SH-SY5Y (cell line): ENCODE data around the gene PRKG1.

Source experiments
- GATA2 ChIP-seq: IDR thresholded peaks from 2 replicates; pipeline ENCODE4 v1.6.1; 2011; ENCODE audit warnings: mild to moderate bottlenecking, low read depth, low read length
- GATA3 ChIP-seq: IDR thresholded peaks from 2 replicates; pipeline ENCODE4 v1.6.1; 2011; ENCODE audit warnings: low read depth, mild to moderate bottlenecking, low read length, moderate library complexity

Gene PRKG1

DNA sequence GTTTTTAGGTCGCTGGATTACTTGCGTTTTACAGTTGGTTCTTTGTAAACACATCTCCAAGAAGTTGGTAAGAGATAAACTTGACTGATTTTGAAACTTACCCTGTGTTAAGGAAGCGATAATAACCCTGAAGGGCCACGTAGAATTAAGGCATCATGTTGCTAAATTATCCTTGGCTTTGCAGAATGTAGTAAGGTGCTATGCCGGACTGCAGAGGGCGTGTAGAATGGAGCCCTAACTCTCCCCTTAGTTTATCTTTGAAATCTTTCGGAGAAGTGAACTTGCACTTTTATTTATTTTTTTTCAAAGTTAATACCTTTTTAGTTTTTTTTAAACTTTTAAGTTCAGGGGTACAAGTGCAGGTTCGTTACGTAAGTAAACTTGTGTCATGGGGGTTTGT is 1031.0 kb downstream of the PRKG1 start:
- TF ChIP-seq GATA3 (no peak), GATA2 (no peak)

DNA sequence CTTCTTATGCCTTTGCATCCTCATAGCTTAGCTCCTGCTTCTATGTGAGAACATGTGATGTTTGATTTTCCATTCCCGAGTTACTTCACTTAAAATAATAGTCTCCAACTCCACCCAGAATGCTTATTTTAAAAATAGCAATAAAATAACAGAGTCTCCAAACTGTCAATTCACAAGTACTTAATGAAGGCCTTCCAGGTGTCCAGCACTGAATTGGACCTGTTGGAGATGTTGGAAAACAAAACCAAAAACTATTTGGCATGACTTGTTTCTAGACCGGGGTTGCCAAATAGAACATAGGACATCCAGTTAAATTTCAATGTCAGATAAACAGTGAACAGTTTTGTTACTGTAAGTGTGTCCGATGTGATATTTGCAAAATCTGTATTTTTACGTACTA is 1031.7 kb downstream of the PRKG1 start:
- TF ChIP-seq GATA3: no peak
- no peak for TF ChIP-seq GATA2

DNA sequence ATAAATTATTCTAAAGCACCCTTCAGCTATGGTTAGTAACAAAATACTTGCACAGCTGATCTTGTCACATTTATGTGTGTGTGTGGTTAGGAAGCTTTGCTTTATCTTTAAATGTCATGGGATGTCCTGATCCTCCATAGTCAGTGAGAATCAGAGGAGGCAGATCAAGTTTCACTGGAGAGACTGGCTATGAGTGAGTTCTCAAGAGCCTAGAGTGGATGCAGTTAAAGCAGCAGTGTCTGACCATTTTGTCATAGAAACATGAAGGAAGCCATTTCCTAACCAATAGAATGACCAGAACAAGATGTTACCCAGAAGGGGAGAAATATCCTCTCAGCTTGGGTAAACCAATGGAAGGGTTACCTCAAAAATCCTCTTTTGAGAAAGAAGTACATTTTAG is 1032.6 kb downstream of the PRKG1 start:
- TF ChIP-seq GATA2 (no peak), GATA3 (no peak)

DNA sequence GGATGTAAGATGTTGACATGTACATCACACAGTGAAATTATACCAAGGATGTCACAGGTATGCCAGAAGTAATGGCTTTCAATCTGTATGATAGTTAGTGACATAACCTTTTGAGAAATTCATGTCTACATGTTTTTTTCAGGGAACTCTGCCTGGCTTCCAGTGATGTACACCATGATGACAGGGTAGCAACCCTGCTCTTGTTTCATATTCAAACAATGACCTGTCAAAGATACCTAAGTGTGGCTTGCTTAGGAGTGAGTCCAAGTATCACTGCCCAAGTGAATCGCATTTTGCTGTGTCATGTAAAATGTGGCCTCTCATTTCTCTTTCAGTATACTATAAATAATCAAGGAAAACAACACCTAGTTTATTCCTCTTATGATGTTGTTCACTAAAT is 1033.9 kb downstream of the PRKG1 start:
- TF ChIP-seq GATA2: no peak
- no peak for TF ChIP-seq GATA3

DNA sequence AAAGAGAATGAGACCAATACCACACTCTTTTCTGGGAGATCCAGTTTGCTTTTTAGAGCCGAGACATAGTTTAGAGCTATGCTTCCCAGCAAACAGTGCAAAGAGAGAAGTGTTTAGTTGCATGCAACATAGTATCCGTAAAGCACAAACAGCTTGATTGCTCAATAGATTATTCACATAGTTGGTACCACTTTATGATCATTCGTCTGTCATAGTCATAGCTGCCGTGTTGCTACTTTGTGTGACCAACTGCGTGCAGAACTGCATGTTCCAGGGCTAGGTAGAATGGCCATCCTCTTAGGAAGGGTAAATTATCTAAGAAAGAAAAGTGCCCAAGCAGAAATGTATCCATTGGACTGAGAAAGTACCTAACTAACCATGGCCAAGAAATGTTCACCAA is 1036.3 kb downstream of the PRKG1 start:
- TF ChIP-seq GATA3 (no peak), GATA2 (no peak)

DNA sequence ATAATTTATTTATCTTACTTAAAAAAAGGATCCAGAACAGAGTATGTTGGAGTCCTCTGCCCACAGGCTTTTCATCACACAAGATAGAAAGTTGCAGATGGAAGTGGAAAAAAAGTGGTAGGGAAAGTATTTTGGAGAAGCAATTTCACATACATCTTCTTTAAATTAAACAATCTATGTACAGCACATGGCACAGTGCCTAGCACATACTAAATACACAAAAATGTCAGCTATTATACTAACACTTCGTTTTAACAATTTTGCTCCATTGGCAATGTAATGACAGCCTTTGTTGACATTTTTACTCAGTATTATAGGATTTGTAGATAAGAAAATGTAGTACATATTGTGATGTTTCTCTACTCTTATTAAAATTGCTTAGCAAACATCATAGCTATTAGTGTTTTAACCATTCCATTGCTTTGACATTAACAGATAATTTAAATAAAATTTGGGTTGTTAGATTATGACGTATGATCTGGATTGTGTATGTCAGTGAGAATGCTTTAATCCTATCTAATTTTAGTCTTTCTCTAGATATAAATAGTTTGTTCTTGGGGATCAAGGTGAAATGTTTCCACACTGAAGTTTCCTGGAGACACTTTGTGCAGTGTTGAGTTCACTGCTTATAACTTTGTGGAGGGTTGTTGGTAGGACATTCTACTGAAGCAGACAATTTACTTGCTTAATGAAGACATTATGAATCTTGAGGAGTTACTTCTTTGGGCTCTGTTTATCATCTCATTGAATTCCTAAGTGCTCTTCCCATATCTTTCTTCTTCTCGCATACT is 1037.0 kb downstream of the PRKG1 start:
- TF ChIP-seq GATA2: no peak
- TF ChIP-seq GATA3: no peak

DNA sequence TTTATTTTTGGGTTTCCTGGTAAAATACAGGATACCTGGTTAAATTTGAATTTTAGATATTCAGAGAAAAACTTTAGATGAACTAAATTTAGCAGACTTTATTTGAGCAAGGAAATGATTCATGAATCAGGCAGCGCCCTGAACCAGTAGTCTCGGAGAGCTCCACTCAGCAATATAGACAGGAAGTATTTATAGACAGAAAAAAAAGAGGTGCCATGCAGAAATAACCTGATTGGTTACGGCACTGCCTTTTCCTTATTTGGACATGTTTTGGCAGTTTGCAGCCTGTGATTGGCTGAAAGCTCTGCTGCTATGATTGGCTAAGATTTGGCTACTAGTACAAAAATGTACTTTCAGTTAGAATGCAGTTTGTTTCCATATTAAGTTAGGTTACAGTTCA is 1041.5 kb downstream of the PRKG1 start:
- TF ChIP-seq GATA2 (no peak), GATA3 (no peak)

DNA sequence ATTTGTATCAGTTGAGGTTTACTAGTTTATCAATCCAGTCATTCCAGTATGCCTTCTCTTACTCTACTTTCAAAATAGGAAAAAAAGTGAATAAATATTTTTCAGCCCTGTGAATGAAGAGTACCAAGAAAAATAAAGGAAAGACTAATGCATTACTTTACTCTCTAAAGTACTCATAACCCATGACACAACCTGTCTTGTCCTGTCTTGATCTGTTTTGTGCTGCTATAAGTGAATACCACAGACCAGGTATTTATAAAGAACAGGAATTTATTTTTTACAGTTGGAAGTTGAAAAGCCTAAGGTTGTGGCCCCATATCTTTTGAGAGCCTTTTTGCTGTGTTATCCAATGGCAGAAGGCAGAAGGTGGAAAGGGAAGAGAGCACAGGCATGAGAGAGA is 1045.2 kb downstream of the PRKG1 start:
- TF ChIP-seq GATA3: no peak
- no peak for TF ChIP-seq GATA2

DNA sequence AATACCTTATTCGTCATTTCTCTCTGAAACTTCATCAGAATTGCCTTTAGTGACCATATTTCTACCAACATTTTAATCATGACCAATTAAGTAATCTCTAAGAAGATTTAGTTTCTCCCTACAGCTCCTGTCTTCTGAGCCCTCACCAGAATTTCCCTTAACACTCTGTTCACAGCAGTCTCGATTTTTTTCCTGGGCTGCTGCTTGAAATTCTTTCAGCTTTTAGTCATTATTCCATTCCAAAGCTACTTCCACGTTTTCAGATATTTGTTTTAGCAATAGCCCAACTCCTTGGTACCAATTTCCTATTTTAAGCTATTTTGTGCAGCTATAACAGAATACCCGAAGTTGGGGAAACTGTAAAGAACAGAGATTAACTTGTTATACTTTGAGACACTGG is 1047.4 kb downstream of the PRKG1 start:
- TF ChIP-seq GATA2 (no peak), GATA3 (no peak)

DNA sequence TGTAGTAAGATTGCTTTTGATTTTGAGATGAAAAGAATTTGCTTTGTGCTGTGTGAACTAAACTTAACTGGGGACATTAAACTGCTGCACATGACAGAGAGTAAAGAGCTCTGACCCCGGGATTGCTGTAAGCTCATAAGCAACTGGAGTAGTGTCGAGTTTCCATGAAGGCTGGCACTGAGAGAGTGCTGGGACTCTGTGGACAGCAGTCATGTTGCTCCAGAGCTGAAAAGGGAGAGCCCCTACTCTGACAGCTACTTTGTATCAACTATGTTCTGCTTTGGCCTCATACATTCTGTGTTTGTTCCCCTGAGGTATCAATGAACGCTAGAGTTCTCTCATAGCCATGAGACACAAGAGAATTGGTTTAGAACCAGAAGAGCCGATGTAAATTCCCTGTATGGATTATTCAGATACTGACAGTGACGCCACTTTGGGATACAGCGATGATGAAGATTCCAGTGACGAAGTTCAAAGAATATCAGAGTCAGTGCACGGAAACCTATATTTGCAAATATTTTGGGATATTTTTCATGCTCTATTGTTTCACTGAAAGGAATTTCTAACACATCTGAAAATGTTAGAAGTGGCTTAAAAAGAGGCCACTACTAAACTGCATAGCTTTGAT is 1053.9 kb downstream of the PRKG1 start:
- TF ChIP-seq GATA2 (no peak), GATA3 (no peak)

DNA sequence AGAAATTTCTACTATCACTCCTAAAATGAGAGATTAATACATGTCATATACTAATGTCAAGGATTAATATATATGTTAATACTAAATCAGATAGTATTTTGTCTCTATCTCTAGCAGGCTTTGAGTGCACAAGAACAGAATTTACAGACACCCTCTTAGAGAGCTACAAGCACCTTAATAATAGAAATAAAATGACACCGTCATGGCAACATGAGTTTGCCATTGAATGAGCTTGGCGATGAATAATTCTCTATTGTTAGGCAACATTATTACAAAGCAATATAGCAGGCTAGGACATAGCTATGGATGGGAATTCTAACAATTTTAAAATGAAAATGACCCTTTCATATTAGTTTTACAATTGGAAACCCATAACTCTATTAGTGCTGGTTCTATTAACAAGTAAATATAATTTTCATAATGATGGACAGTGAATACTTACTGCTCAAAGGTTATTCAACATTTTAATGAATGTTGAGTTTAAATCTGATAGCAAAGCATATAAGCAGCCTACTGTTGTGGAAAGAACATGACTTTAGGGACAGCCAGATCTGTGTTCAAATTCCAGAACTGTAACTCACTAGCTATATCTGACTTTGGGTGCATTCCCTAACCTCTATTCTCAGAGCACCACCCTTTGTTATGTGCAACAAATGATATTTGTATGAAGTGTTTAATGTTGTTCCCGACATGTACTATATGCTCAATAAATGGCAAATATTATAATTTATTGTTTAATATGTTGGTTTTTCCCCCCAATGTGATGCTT is 1055.3 kb downstream of the PRKG1 start:
- TF ChIP-seq GATA3: no peak
- no peak for TF ChIP-seq GATA2

DNA sequence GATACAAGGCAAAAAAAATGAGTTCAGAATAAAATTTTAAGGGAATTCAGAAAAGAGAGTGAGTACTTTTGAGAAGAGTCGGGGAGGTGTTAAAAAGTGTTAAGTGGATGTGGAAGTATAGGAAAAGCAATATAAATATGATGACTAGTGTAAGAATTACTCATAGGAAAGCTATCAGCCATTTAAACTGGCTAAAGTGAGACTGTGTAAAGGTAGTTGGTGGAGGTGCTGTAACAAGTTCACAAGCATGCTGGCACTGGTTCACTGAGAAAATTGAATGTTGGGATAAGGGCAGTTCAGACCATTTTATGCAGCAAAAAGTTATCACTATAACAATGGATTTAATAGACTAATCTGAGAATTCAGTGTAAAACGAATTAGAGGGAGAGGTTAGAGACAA is 1060.8 kb downstream of the PRKG1 start:
- TF ChIP-seq GATA2 (no peak), GATA3 (no peak)

DNA sequence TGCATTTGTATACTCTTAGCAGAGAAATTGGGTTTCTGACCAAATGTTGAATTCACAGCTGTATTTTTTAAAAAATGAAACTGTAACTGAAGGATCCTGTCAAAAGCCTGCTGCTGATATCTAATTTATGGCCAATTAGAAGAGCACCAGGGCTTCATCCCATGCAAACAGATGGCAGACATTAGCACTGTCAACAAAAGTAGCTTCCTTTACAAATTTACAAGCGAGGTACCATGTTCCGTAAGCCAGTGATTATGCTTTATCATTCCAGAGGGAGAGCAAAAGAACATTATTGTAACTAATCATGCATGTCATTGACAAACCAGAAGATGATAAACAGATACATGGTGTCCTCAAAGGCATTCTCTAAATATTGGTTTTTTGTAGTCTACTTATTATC is 1062.6 kb downstream of the PRKG1 start:
- TF ChIP-seq GATA2: no peak
- TF ChIP-seq GATA3: no peak

DNA sequence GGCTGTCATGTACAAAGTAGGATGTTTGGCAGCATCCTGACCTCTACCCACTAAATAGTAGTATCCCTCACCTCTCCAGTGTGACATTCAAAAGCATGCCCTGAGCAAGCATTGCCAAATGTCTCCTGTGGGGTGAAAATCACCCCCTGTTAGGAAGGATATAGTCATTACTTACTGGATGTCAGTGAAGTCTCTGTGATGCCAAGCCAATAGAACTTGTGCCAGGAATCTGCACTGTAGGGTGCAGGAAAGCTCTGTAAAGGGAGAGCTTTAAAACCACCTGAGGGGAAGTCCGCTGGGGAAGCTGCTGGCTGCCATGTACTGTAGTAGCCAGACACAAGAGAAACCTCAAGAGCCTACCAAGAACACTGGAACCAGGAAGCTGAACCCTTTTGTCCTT is 1069.1 kb downstream of the PRKG1 start:
- TF ChIP-seq GATA3 (no peak), GATA2 (no peak)

DNA sequence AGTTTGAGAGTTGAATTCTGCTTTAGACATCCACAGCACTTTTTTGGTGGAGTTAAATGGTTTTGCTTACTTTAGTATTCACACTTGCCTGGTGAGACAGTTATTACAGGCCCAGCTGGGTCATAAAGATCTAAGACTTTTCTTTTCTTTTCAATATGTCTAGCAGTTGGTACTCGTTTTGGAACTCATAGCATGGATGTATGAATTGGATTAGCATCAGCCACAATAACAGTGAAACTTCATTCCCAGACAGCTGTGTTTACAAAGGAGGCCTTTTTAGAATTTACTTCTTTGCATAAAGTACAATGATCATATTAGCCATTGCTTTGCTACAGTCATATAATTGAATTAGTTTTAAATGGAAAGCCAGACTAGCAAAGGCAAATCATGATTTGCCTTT is 1071.3 kb downstream of the PRKG1 start:
- no peak for TF ChIP-seq GATA3
- no peak for TF ChIP-seq GATA2
